Measurements from ENCODE around the gene TTBK1.

The TTBK1 gene

DNA sequence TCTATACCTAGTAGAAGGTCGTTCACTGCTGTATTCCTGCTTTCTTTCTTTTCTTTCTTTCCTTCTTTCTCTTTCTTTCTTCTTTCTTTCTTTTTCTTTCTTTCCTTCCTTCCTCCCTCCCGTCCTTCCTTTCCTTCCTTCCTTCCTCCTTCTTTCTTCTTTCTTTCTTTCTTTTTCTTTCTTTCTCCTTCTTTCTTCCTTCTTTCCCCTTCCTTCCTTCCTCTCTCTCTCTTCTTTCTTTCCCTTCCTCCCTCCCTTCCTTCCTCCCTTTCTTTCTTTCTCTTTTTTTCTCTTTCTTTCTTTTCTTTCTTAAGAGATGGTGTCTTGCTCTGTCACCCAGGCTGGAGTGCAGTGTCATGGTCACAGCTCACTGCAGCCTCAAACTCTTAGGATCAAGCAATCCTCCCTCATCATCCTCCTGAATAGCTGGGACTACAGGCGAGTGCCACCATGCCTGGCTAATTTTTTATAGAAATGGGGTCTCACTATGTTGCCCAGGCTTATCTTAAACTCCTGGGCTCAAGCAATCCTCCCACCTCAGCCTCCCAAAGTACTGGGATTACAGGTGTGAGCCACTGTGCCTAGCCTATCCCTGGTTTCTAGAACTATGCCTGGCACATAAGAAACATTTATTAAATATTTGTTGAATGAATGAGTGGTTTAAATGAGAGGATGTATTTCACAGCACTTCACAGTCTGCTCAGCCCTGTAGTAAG lies 11.4 kb upstream of the TTBK1 start:
- DNase-seq (ENCODE audit: low spot score in 2 of 2) = no peak
- H3K4me1 Mint-ChIP-seq = peaks cover 17% of the 10 kb centered on the region
- no peak for ATAC-seq (ENCODE audit: low read depth)
- no peaks in the 10 kb centered on the region for H3K9me3 Mint-ChIP-seq
- H3K36me3 Mint-ChIP-seq = no peaks in the 10 kb centered on the region
- H3K4me3 Mint-ChIP-seq = no peak overlapping the region
- peaks cover 10% of the 10 kb centered on the region for H3K27me3 Mint-ChIP-seq
- H3K27ac Mint-ChIP-seq = no peak overlapping the region

DNA sequence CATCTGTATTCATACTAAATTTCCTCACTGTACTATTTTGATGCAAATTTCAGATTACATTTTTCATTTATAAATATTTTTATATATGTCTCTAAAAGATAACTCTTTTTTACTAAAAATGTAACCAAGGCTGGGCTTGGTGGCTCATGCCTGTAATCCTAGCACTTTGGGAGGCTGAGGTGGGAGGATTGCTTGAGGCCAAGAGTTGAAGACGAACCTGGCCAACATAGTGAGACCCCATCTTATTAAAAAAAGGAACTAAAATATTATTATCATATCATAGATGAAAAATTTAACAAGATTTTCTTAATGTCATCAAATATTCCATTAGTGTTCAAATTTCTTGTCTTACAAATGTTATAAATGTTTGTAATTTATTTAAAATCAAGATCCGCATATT lies 7.4 kb upstream of the TTBK1 start:
- no peak overlapping the region for H3K27ac Mint-ChIP-seq
- no peak for ATAC-seq (ENCODE audit: low read depth)
- peaks cover 3% of the 10 kb centered on the region for H3K36me3 Mint-ChIP-seq

DNA sequence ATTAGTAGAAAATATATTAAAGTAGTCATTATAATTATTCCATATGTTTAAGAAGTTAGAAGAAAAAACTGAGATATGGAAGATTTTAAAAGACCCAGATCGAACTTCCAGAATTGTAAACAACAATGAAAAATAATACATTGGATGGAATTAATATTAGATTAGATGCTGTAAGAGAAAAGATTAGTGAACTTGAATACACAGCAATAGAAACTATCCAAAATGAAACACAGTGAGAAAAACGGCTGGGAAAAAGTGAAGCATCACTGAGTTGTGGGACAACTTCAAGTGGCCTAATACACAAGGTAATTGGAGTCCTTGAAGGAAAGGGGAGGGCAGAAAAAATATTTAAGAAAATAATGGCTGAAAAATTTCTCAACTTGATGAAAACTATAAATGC lies 4.2 kb upstream of the TTBK1 start:
- Mint-ChIP-seq H3K27me3 (peaks cover 13% of the 10 kb centered on the region), H3K27ac (no peak overlapping the region), H3K36me3 (peaks cover 3% of the 10 kb centered on the region), H3K9me3 (peaks cover 3% of the 10 kb centered on the region), H3K4me1 (no peaks in the 10 kb centered on the region), H3K4me3 (no peak overlapping the region)
- ATAC-seq (ENCODE audit: low read depth) (no peak), DNase-seq (ENCODE audit: low spot score in 2 of 2) (no peak)

More for the DNA sequence above, 7.4 kb upstream of the TTBK1 start:
- Mint-ChIP-seq H3K4me1 (peaks cover 6% of the 10 kb centered on the region), H3K27me3 (peaks cover 15% of the 10 kb centered on the region), H3K4me3 (no peak overlapping the region), H3K9me3 (peaks cover 3% of the 10 kb centered on the region)
- no peak for DNase-seq (ENCODE audit: low spot score in 2 of 2)

DNA sequence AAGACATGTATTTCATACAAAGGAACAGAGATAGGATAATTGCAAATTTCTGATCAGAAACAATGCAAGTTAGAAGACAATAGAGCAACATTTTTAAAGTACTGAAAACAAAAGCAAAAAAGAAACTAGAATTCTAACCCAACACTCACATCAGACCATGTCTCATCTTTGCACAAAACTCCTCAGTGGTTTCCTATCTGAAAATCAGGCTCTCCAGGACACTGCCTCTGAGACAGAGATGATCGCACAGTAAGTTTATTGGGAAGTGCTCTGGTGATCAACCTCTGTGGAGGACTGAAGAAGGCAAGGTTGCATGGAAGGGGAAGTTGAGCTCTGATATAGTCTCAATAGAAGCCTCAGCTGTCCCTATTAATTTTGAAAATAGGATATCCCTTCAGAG lies 2.3 kb upstream of the TTBK1 start:
- peaks cover 3% of the 10 kb centered on the region for H3K36me3 Mint-ChIP-seq
- no peaks in the 10 kb centered on the region for H3K4me1 Mint-ChIP-seq
- H3K9me3 Mint-ChIP-seq = peaks cover 3% of the 10 kb centered on the region
- no peak overlapping the region for H3K4me3 Mint-ChIP-seq
- no peak overlapping the region for H3K27ac Mint-ChIP-seq
- no peak for ATAC-seq (ENCODE audit: low read depth)
- peaks cover 10% of the 10 kb centered on the region for H3K27me3 Mint-ChIP-seq
- DNase-seq (ENCODE audit: low spot score in 2 of 2) = no peak

DNA sequence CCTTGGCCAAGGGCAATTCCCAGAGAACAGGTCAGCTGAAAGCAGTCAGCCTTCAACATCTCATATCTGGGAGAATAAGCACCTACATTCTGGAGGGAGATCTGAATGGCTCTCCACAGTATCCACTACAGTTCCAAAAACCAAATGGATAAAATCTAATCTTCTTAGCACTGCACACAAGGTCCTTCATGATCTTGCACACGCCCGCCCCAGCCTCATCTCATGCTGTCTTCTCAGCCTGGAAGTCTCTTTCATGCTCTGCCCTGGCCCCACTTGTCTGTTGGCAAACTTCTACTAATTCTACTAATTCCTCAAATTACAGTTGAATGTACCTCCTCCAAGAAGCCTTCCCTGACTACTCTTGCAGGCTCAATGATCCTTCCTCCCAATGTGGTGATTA lies 1.8 kb upstream of the TTBK1 start:
- Mint-ChIP-seq H3K36me3 (peaks cover 3% of the 10 kb centered on the region), H3K4me1 (peaks cover 2% of the 10 kb centered on the region), H3K9me3 (peaks cover 3% of the 10 kb centered on the region), H3K4me3 (no peak overlapping the region), H3K27me3 (peaks cover 12% of the 10 kb centered on the region), H3K27ac (no peak overlapping the region)
- DNase-seq (ENCODE audit: low spot score in 2 of 2) (no peak), ATAC-seq (ENCODE audit: low read depth) (no peak)

DNA sequence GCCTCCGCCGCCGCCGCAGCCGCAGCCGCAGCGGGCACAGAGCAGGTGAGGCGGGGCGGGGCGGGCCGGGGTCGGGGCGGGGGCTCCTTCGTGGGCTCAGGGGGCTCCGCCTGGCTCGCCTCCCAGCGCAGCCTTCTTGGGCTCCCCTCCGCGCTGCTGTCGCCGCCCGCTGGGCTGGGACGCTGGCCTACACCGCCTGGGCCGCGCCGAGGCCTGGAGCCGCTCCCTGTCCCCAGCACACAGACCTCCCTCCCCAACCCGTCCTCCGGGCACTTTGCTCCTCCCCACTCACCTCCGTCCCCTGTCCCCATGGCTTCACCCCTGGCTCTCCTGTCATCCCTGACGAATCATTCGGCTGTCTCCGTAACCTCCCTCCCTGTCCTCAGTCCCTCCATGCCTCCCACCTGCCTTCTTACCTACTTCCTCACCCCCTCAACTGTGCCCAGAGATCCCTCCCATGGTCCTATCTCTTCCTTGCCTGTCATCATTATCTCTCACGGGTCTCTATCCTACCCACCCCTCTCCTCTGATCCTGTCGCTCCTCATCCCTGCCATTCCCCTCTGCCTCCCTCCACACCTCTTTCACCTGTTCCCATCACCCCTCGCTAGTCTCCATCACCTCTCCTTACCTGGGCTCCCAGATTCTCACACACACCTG lies 512 bp downstream of the TTBK1 start:
- Mint-ChIP-seq H3K36me3 (peaks cover 3% of the 10 kb centered on the region), H3K4me1 (peaks cover 13% of the 10 kb centered on the region), H3K9me3 (peaks cover 3% of the 10 kb centered on the region), H3K27ac (no peak overlapping the region), H3K4me3 (no peak overlapping the region), H3K27me3 (peaks cover 7% of the 10 kb centered on the region)
- DNase-seq (ENCODE audit: low spot score in 2 of 2) = no peak
- no peak for ATAC-seq (ENCODE audit: low read depth)

DNA sequence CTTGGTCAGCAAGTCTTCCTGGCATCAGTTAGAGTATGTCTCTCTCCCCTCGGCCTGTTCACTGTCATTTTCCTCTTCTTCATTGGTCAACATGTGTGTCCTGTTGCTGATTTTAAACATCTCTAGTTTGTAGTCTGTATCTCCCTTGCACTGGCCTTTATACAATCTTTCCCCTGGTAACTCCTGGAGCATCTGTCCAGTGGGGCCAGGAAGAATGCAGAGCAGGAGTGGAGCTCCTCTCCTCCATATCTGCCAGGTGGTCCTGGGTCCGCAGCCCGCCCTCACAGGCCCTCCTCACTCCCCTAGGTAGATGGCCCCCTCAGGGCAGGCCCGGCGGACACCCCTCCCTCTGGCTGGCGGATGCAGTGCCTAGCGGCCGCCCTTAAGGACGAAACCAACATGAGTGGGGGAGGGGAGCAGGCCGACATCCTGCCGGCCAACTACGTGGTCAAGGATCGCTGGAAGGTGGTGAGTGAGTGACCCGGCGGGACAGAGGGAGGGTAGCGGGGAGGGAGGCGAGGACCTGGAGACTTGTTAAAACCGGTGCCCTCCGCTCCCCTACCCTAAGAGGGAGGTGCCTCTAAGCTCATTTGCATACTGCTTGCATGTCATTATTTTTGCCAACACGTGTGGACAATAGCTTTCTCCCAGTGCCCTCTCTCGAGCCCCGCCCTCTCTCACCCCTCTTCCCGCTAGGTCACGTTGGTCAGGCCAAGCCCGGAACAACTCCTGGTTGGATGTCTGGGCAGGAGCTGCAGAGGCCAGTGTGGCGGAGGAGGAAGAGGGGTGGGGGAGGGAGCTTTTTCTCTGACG lies 3.2 kb downstream of the TTBK1 start:
- Mint-ChIP-seq H3K4me1 (peaks cover 16% of the 10 kb centered on the region), H3K9me3 (no peaks in the 10 kb centered on the region), H3K36me3 (no peaks in the 10 kb centered on the region), H3K4me3 (peak overlapping the region; percentile 88), H3K27me3 (peaks cover 11% of the 10 kb centered on the region), H3K27ac (peak overlapping the region; percentile 86)
- peak; percentile 39 for ATAC-seq (ENCODE audit: low read depth)
- no peak for DNase-seq (ENCODE audit: low spot score in 2 of 2)

DNA sequence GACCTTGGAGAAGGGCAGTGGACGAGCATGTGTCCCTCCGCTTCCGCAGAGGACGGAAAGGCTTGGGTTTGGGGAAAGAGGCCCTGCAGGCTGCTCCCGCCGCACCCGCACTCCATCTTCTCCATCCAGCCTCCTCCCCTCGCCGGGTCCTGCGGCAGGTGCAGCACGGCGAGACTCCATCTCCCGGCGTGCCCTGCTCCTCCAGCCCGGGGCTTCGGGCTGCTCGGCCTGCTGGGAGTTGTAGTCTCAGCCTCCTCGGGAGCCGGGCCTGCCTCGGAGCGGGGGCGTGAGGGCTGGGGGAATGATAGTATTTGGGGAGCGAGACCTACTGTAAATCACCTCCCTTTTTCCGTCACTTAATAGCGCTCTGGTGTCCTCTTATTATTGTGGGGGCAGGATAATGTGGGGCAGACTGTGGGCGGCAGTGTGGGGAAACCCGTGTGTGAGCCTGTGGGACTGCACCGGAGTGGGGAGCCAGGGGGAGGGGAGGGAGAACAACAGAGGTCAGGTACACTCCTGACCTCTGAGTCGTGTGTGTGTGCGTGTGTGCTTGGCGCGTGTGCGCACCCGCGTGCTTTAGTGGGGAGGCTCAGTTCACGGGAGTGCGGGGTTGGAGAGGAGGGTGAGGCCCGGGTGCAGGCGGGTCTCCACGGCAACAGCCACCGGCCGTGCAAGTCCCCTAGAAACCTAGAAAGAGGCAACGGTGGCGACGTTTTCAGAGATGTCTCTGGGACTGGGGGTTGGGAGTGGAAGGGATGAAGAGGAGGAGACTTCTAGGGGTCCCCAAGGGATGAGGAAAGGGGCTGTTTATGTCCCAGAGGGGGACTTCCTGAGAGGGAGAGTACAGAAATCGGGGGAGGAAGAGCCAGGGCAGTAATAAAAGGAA lies 4.1 kb downstream of the TTBK1 start:
- Mint-ChIP-seq H3K4me3 (peak overlapping the region; percentile 88), H3K36me3 (no peaks in the 10 kb centered on the region), H3K9me3 (no peaks in the 10 kb centered on the region), H3K4me1 (peaks cover 16% of the 10 kb centered on the region), H3K27ac (peak overlapping the region; percentile 86), H3K27me3 (peaks cover 14% of the 10 kb centered on the region)
- peak; percentile 90 for ATAC-seq (ENCODE audit: low read depth)
- peak; percentile 73 to 74 for DNase-seq (ENCODE audit: low spot score in 2 of 2)

DNA sequence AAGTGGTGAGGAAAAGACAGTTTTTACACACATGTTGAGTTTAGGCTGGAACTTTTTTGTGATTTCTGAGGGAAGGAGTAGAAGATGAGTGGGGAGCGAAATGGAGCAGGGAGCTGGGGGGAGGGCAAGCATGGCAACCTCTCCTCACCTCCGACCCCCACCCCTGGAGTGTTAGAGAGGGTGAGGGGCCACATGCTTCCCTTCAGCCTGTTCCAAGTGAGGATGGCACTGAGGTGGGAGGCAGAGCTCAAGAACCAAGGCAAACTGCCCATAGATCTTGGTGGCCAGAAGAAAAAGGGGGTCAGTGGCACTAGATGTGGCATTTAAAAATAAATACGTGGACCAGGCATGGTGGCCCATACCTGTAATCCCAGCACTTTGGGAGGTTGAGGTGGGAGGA lies 4.8 kb downstream of the TTBK1 start:
- H3K9me3 Mint-ChIP-seq = no peaks in the 10 kb centered on the region
- H3K27ac Mint-ChIP-seq = peak overlapping the region; percentile 86
- DNase-seq (ENCODE audit: low spot score in 2 of 2) = no peak
- peaks cover 16% of the 10 kb centered on the region for H3K4me1 Mint-ChIP-seq
- peak overlapping the region; percentile 88 for H3K4me3 Mint-ChIP-seq
- no peak for ATAC-seq (ENCODE audit: low read depth)
- H3K27me3 Mint-ChIP-seq = peaks cover 19% of the 10 kb centered on the region
- H3K36me3 Mint-ChIP-seq = no peaks in the 10 kb centered on the region

DNA sequence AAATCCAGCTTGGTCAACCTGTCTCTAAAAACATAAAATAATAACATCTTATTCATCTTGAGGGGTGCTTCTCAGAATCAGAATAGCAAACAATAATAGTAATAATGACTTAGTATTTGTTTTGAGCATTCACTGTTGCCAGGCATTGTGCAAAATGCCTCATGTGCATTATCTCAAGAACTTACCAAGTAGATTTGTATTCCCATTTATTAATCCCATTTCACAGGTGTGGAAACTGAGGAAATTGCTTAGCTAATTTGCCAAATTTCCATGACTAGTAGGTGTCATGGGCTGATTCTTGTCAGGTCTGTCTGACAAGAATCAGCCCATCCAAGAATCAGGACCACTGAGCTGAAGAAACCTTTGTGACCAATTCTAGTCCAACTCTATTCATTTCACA lies 5.5 kb downstream of the TTBK1 start:
- H3K36me3 Mint-ChIP-seq = no peaks in the 10 kb centered on the region
- no peak overlapping the region for H3K27ac Mint-ChIP-seq
- peaks cover 21% of the 10 kb centered on the region for H3K27me3 Mint-ChIP-seq
- H3K4me3 Mint-ChIP-seq = no peak overlapping the region
- no peak for DNase-seq (ENCODE audit: low spot score in 2 of 2)
- ATAC-seq (ENCODE audit: low read depth) = no peak
- no peaks in the 10 kb centered on the region for H3K9me3 Mint-ChIP-seq
- peaks cover 16% of the 10 kb centered on the region for H3K4me1 Mint-ChIP-seq

DNA sequence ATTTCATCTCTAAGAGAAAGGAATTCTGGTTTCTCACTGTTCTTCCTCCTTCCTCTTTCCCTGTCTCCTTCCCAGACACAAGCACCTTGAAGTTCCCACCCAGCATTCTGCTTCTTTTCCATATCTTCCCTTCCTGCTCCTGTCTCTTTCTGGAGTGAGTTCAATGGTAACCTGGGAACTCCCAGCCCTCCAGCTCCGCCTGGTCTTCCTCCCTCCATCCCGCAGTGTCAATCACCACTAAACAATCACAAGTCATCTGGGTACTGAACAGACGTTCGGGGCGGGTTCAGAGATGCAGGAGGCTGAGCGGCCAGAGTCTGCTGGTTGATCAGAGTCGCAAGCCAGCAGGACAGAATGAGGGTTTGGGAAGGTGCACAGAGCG lies 7.7 kb downstream of the TTBK1 start:
- no peaks in the 10 kb centered on the region for H3K9me3 Mint-ChIP-seq
- DNase-seq (ENCODE audit: low spot score in 2 of 2) (no peak), ATAC-seq (ENCODE audit: low read depth) (no peak)
- H3K4me1 Mint-ChIP-seq = peaks cover 16% of the 10 kb centered on the region
- H3K27me3 Mint-ChIP-seq = peaks cover 28% of the 10 kb centered on the region
- H3K4me3 Mint-ChIP-seq = no peak overlapping the region
- H3K36me3 Mint-ChIP-seq = no peaks in the 10 kb centered on the region
- H3K27ac Mint-ChIP-seq = no peak overlapping the region

DNA sequence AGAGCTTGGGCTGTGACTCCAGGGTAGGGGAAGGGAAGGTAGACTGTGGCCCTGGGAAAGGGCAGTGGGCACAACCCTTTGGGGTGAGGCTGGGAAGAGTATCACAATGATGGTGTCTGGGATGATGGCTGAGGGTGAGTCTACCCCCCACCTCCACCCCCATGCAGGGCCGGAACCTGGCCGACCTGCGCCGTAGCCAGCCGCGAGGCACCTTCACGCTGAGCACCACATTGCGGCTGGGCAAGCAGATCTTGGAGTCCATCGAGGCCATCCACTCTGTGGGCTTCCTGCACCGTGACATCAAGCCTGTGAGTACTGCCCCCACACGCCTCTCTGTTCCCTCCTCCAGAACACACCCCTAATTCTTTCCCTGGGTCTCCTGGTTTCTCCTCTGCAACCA lies 10.1 kb downstream of the TTBK1 start:
- ATAC-seq (ENCODE audit: low read depth) = no peak
- Mint-ChIP-seq H3K36me3 (no peaks in the 10 kb centered on the region), H3K27ac (no peak overlapping the region), H3K27me3 (peaks cover 29% of the 10 kb centered on the region), H3K4me1 (peaks cover 10% of the 10 kb centered on the region), H3K4me3 (no peak overlapping the region), H3K9me3 (no peaks in the 10 kb centered on the region)
- no peak for DNase-seq (ENCODE audit: low spot score in 2 of 2)

DNA sequence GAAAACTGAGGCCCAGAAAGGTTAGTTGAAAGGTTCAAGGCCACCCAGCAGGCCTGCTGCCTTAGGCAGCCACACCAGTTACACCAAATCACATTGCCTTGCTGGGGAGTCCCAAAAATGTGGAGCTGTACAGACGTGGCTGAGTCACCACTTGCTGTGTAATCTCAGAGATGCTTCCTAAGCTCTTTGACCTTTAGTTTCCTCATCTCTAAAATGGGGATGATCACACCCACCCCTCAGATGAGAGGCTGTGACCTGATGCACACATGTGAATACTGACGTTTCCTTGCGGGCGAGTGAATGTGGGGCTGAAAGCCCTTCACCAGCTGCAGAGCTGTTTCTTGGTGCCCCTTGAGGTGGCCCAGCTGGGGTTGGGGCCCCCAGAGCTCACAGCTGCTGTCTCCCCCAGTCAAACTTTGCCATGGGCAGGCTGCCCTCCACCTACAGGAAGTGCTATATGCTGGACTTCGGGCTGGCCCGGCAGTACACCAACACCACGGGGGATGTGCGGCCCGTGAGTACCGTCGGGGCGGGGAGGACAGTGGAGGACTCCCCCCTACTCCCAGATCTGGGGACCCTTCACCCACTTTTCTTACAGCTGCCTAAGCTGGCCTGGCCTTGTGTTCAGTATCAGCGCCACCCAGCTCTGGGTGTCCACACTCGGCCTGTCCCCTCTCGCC lies 11.0 kb downstream of the TTBK1 start:
- Mint-ChIP-seq H3K9me3 (no peaks in the 10 kb centered on the region), H3K4me3 (no peak overlapping the region), H3K27me3 (peaks cover 31% of the 10 kb centered on the region), H3K36me3 (no peaks in the 10 kb centered on the region), H3K4me1 (peaks cover 10% of the 10 kb centered on the region), H3K27ac (no peak overlapping the region)
- DNase-seq (ENCODE audit: low spot score in 2 of 2) = no peak
- ATAC-seq (ENCODE audit: low read depth) = no peak
